CD4-positive, alpha-beta memory T cell (primary cell): ENCODE data around the gene FNDC10. TPM values are rescaled to one million over a fixed set of nuclear protein-coding genes. Genes with fewer than 3 reads are reported as not detected.
"Not testable (repeated sequence)": the region's sequence is repeated elsewhere in the genome, so short reads cannot be mapped to it uniquely, and the experiment has no call there.

Experiments used
- CTCF ChIA-PET: fragments of 350-600 bp; sonication (Branson Sonifier 250); formaldehyde crosslinking; loops from one replicate; lab custom pipeline; 2021; ENCODE audit warnings: inconsistent platforms; ENCODE audit not compliant: partially characterized antibody; lab: Charles Lee
- POLR2A ChIA-PET: fragments of 350-600 bp; sonication (Branson Sonifier 250); formaldehyde crosslinking; loops from one replicate; lab custom pipeline; 2021; ENCODE audit not compliant: partially characterized antibody; lab: Charles Lee
- DNase-seq, 5 donors: peaks; one replicate each; pipeline versions ENCODE4 v3.0.0 to v3.0.0-alpha.2; 2020 to 2022; ENCODE audit warnings: mixed read lengths in 1 of 5
- H3K27ac ChIP-seq: one replicate; pipeline ENCODE4 v1.7.0; 2013; ENCODE audit warnings: low read depth, low read length
- H3K27me3 ChIP-seq: 2 replicates; pipeline ENCODE4 v1.7.0; 2013; ENCODE audit warnings: mild to moderate bottlenecking, low read length, moderate library complexity; ENCODE audit not compliant: insufficient read depth
- H3K36me3 ChIP-seq: 2 replicates; pipeline ENCODE4 v1.7.0; 2013; ENCODE audit warnings: mild to moderate bottlenecking, low read length, moderate library complexity; ENCODE audit not compliant: insufficient read depth
- H3K4me1 ChIP-seq: 2 replicates; pipeline ENCODE4 v1.7.0; 2013; ENCODE audit warnings: mild to moderate bottlenecking, low read length, moderate library complexity; ENCODE audit not compliant: insufficient read depth
- H3K4me3 ChIP-seq, 2 donors: one replicate each; pipeline ENCODE4 v1.7.0; 2013; ENCODE audit warnings: low read length in 2 of 2, mild to moderate bottlenecking in 1 of 2
- H3K9me3 ChIP-seq, 2 donors: one replicate each; pipeline ENCODE4 v1.7.0; 2013; ENCODE audit warnings: low read length in 2 of 2, control low read depth in 1 of 2; ENCODE audit not compliant: control insufficient read depth in 1 of 2
- H3K27ac Mint-ChIP-seq, 7 donors: one replicate each; pipeline ENCODE4 v1.8.0; 2020 to 2021; ENCODE audit warnings: mixed read lengths in 7 of 7, mild to moderate bottlenecking in 6 of 7, inconsistent platforms in 3 of 7, moderate library complexity in 3 of 7
- H3K27me3 Mint-ChIP-seq, 2 donors: one replicate each; pipeline ENCODE4 v1.8.0; 2020 to 2021; ENCODE audit warnings: mixed read lengths in 2 of 2
- H3K36me3 Mint-ChIP-seq, 2 donors: one replicate each; pipeline ENCODE4 v1.8.0; 2020 to 2021; ENCODE audit warnings: mixed read lengths in 2 of 2, inconsistent platforms in 1 of 2, mild to moderate bottlenecking in 1 of 2
- H3K4me1 Mint-ChIP-seq, 4 donors: one replicate each; pipeline ENCODE4 v1.8.0; 2020 to 2021; ENCODE audit warnings: mixed read lengths in 4 of 4, mild to moderate bottlenecking in 1 of 4
- H3K4me3 Mint-ChIP-seq, 8 donors: one replicate each; pipeline ENCODE4 v1.8.0; 2020 to 2021; ENCODE audit warnings: mixed read lengths in 8 of 8, mild to moderate bottlenecking in 7 of 8, moderate library complexity in 6 of 8, inconsistent platforms in 3 of 8
- H3K9me3 Mint-ChIP-seq, 8 donors: one replicate each; pipeline ENCODE4 v1.8.0; 2020 to 2021; ENCODE audit warnings: mixed read lengths in 8 of 8, mild to moderate bottlenecking in 5 of 8, inconsistent platforms in 3 of 8, moderate library complexity in 1 of 8
- intact Hi-C: fragments of 100-400 bp; cut with micrococcal nuclease; formaldehyde crosslinking; loops from one replicate; pipeline ENCODE4 v1.15.1; 2023
- polyA plus RNA-seq, 2 donors: library from polyadenylated mRNA; unstranded; fragments of 300-500 nt; fragmentation: Illumina TruSeq; gene quantifications; one replicate each; pipeline ENCODE4 v1.2.3, GENCODE V29; 2021
- total RNA-seq, 2 experiments: library from RNA; stranded (reverse); gene quantifications; one replicate each; pipeline ENCODE4 v1.2.3, GENCODE V29; 2021

Gene FNDC10
- total and polyA plus RNA-seq, 4 experiments from 2014 or later = 0.72 to 2.9 (median 2.0) TPM

GRCh38 chr1:1556961-1557360 lies 43.0 kb downstream of the FNDC10 start:
- H3K36me3 Mint-ChIP-seq, H3K4me3 ChIP-seq, intact Hi-C loops, H3K9me3 ChIP-seq, H3K27me3 Mint-ChIP-seq, H3K36me3 ChIP-seq, H3K4me3 Mint-ChIP-seq, H3K27ac Mint-ChIP-seq, H3K4me1 Mint-ChIP-seq, H3K4me1 ChIP-seq, H3K27me3 ChIP-seq, H3K9me3 Mint-ChIP-seq, H3K27ac ChIP-seq, CTCF ChIA-PET: not testable (repeated sequence)
- POLR2A ChIA-PET = interaction anchor here (1.0 kb wide), 1 partner anchor 64 kb away, joined by 3 read pairs; no protein-coding TSS in a partner anchor
- peak in 1 of 5 donors; percentile 1 for DNase-seq

DNA sequence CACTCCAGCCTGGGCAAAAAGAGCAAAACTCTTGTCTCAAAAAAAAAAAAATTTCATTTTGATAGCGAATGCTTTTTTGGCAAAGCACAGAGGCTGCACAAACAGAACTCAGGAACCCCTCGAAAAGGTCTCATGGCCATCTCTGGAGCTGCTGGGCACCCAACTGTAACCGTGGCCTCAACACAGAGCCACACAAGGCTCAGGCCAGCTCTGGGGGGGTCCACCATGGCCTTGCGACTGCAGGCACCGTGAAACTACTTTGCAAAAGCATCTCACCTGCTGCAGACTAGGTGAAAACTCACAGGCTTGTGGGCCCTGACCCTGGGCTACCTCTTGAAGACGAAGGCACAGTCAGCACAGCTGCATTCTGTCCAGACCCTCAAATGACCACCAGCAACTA lies 43.4 kb downstream of the FNDC10 start:
- H3K27me3 ChIP-seq = no peaks in the 10 kb centered on the region
- H3K27ac ChIP-seq = no peak overlapping the region
- peaks cover 3% of the 10 kb centered on the region in 2 donors for H3K36me3 Mint-ChIP-seq
- no peaks in the 10 kb centered on the region for H3K9me3 ChIP-seq
- H3K4me1 ChIP-seq = no peaks in the 10 kb centered on the region
- H3K4me3 Mint-ChIP-seq = no peak overlapping the region
- H3K36me3 ChIP-seq = no peaks in the 10 kb centered on the region
- peaks cover 0 to 12% (median 7%) of the 10 kb centered on the region in 4 donors for H3K4me1 Mint-ChIP-seq
- ChIA-PET POLR2A (no interaction called here), CTCF (no interaction called here)
- no peak overlapping the region for H3K4me3 ChIP-seq
- H3K9me3 Mint-ChIP-seq = peaks cover 0 to 3% (median 0%) of the 10 kb centered on the region in 8 donors
- no peak overlapping the region for H3K27ac Mint-ChIP-seq
- peak in 1 of 5 donors; percentile 3 for DNase-seq
- intact Hi-C loops = no loop called here
- H3K27me3 Mint-ChIP-seq = no peaks in the 10 kb centered on the region

- POLR2A ChIA-PET = no interaction called here
Measured at GRCh38 chr1:1554926-1555915, 44.7 kb downstream of the FNDC10 start.

GRCh38 chr1:1554550-1554925 lies 45.4 kb downstream of the FNDC10 start:
- CTCF ChIA-PET = no interaction called here
- no peak for DNase-seq
- H3K4me1 ChIP-seq = no peaks in the 10 kb centered on the region
- no peaks in the 10 kb centered on the region for H3K36me3 Mint-ChIP-seq
- no peaks in the 10 kb centered on the region for H3K36me3 ChIP-seq
- intact Hi-C loops = no loop called here
- no peaks in the 10 kb centered on the region for H3K27me3 ChIP-seq
- peak overlapping the region in 2 of 7 donors; percentile 52 to 93 for H3K27ac Mint-ChIP-seq
- peaks cover 0 to 22% (median 7%) of the 10 kb centered on the region in 4 donors for H3K4me1 Mint-ChIP-seq
- no peak overlapping the region for H3K4me3 Mint-ChIP-seq
- peaks cover 0 to 3% (median 0%) of the 10 kb centered on the region in 8 donors for H3K9me3 Mint-ChIP-seq
- no peak overlapping the region for H3K27ac ChIP-seq
- POLR2A ChIA-PET = interaction anchor here (1.3 kb wide), 1 partner anchor 20 kb away, joined by 3 read pairs; no protein-coding TSS in a partner anchor
- no peaks in the 10 kb centered on the region for H3K9me3 ChIP-seq
- H3K27me3 Mint-ChIP-seq = no peaks in the 10 kb centered on the region
- H3K4me3 ChIP-seq = no peak overlapping the region

More at GRCh38 chr1:1554926-1555915, 44.7 kb downstream of the FNDC10 start:
- intact Hi-C loops = no loop called here
- CTCF ChIA-PET = no interaction called here
- H3K9me3 ChIP-seq = no peaks in the 10 kb centered on the region
- no peak for DNase-seq
- H3K36me3 ChIP-seq = no peaks in the 10 kb centered on the region
- H3K27me3 ChIP-seq = no peaks in the 10 kb centered on the region
- H3K9me3 Mint-ChIP-seq = peaks cover 0 to 3% (median 0%) of the 10 kb centered on the region in 8 donors
- no peaks in the 10 kb centered on the region for H3K27me3 Mint-ChIP-seq
- peaks cover 0 to 22% (median 7%) of the 10 kb centered on the region in 4 donors for H3K4me1 Mint-ChIP-seq
- H3K27ac Mint-ChIP-seq = peak overlapping the region in 2 of 7 donors; percentile 52 to 93
- H3K36me3 Mint-ChIP-seq = no peaks in the 10 kb centered on the region
- no peak overlapping the region for H3K4me3 Mint-ChIP-seq
- H3K4me1 ChIP-seq = no peaks in the 10 kb centered on the region
- no peak overlapping the region for H3K27ac ChIP-seq
- H3K4me3 ChIP-seq = no peak overlapping the region

DNA sequence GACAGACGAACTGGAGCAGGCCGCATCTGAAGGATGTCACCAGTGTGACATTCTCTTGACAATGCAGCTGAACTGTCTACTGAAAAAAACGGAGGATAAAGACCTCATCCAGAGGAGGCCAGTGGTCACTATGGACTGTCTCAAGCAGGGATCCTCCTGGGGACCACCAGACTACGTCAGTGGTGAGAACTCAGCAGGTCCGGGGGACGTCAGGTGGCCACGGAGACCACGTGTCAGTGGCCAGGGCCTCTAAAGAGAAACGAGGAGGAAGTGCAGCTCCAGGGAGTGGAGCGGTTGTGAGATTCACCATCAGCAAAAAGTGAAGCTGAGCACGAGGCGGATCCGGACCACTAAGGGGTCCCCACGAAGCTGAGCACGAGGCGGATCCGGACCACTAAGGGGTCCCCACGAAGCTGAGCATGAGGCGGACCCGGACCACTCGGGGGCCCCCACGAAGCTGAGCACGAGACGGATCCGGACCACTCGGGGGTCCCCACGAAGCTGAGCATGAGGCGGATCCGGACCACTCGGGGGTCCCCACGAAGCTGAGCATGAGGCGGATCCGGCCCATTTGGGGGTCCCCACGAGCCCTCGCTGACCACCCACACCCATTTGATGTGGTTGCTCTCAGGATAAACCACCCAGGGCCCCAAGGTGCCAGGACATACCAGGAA lies 46.0 kb downstream of the FNDC10 start:
- H3K9me3 Mint-ChIP-seq = peaks cover 0 to 3% (median 0%) of the 10 kb centered on the region in 8 donors
- no peaks in the 10 kb centered on the region for H3K36me3 ChIP-seq
- no peak for DNase-seq
- intact Hi-C loops = no loop called here
- no peaks in the 10 kb centered on the region for H3K4me1 ChIP-seq
- H3K27me3 Mint-ChIP-seq = no peaks in the 10 kb centered on the region
- H3K27me3 ChIP-seq = no peaks in the 10 kb centered on the region
- H3K36me3 Mint-ChIP-seq = no peaks in the 10 kb centered on the region
- no peak overlapping the region for H3K27ac ChIP-seq
- no peaks in the 10 kb centered on the region for H3K9me3 ChIP-seq
- ChIA-PET POLR2A (interaction anchor here (1.3 kb wide), 1 partner anchor 20 kb away, joined by 3 read pairs; no protein-coding TSS in a partner anchor), CTCF (no interaction called here)
- H3K4me3 Mint-ChIP-seq = no peak overlapping the region
- no peak overlapping the region for H3K4me3 ChIP-seq
- H3K27ac Mint-ChIP-seq = peak overlapping the region in 1 of 7 donors; percentile 30
- peaks cover 0 to 22% (median 6%) of the 10 kb centered on the region in 4 donors for H3K4me1 Mint-ChIP-seq

DNA sequence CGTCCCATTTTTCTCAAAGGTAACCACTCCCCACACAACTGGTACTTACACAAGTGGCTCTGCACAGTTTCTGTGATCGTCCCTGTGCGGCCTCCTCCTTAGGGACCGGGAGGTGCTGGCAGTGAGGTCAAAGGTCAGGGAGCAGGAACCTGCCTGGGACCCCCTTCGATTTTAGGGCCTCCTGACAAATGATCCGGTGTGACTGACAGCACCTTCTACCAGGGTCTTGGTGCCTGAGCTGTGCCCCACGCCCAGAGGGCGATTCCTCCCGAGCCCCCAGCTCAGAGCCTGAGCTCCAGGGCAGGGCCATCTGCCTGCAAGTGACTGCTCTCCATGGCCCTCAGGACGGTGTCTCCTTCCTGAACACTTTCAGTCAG lies 47.7 kb downstream of the FNDC10 start:
- ChIA-PET POLR2A (no interaction called here), CTCF (no interaction called here)
- Histone ChIP-seq H3K27ac (no peak overlapping the region), H3K9me3 (no peaks in the 10 kb centered on the region), H3K4me1 (no peaks in the 10 kb centered on the region), H3K27me3 (no peaks in the 10 kb centered on the region), H3K36me3 (no peaks in the 10 kb centered on the region), H3K4me3 (no peak overlapping the region)
- H3K4me1 Mint-ChIP-seq = peaks cover 0 to 22% (median 1%) of the 10 kb centered on the region in 4 donors
- H3K27me3 Mint-ChIP-seq = no peaks in the 10 kb centered on the region
- intact Hi-C loops = no loop called here
- no peak for DNase-seq
- peaks cover 0 to 3% (median 0%) of the 10 kb centered on the region in 8 donors for H3K9me3 Mint-ChIP-seq
- no peaks in the 10 kb centered on the region for H3K36me3 Mint-ChIP-seq
- H3K4me3 Mint-ChIP-seq = no peak overlapping the region
- no peak overlapping the region for H3K27ac Mint-ChIP-seq
